ENCODE results near the gene APOE.
"Not testable (repeated sequence)": the region's sequence is repeated elsewhere in the genome, so short reads cannot be mapped to it uniquely, and the experiment has no call there.

APOE gene

DNA sequence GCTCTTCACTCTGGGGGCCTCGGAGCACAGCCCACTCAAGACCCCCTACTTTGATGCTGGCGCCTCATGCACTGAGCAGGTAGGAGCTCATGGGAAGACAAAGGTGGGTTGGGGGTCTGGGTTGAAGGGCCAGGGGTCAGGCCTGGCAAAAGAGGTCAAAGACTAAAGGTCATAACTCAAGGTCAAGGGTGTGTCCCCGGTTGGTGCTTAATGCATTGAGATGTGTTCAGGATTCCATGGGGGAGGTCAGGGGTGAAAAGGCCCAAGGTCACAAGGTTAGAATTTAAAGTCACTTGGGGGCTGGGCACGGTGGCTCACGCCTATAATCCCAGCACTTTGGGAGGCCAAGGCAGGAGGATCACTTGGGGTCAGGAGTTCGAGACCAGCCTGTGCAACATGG lies 19.5 kb upstream of the APOE start:
- no peak for DNase-seq

DNA sequence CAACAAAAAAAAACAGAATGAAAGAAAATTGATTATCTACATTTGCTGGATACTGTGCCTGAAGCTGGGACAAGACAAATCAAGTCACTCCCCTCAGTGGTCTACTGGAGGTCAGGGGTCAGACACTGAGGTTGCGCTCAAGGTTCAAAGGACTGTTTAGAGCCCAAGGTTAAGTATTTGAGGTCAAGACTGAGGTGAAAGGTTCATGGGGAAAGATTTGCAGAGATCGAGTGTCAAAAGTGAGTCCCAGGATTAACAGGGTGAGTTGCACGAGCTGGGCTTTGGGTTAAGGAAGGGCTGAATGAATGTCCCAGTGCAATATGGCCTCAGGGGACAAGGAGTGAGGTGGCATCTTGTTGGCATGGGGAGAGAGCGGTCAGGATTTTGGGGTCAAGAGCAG lies 17.9 kb upstream of the APOE start:
- DNase-seq: no peak

DNA sequence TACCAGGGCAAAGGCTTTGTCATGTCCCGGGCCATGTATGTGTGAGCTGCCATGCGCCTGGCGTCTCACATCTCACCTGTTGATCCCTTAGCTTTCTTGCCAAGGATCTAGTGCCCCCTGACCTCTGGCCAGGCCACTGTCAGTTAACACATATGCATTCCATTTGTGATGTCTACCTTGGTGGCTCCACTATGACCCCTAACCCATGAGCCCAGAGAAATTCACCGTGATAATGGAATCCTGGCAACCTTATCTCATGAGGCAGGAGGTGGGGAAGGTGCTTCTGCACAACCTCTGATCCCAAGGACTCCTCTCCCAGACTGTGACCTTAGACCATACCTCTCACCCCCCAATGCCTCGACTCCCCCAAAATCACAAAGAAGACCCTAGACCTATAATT lies 17.3 kb upstream of the APOE start:
- DNase-seq: not testable (repeated sequence)

DNA sequence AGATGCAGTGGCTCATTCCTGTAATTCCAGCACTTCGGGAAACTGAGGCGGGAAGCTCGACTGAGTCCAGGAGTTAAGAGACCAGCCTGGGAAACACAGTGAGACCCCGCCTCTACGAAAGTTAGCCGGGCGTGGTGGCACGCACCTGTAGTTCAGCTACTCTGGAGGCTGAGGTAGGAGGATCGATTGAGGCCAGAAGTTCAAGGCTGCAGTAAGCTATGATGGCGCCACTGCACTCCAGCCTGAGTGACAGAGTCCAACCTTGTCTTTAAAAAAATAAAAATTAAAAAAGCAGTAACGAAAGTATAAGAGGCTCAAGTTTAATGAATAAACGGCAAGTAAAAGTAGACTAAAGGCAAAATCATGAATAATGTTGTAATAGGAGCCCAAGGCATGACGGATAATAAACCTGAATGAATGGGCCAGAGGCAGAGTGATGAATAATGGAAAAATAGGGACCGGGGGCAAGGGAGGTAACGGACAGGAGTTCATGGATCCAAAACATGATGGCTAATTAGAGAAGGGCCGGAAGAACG lies 15.7 kb upstream of the APOE start:
- no peak for DNase-seq

DNA sequence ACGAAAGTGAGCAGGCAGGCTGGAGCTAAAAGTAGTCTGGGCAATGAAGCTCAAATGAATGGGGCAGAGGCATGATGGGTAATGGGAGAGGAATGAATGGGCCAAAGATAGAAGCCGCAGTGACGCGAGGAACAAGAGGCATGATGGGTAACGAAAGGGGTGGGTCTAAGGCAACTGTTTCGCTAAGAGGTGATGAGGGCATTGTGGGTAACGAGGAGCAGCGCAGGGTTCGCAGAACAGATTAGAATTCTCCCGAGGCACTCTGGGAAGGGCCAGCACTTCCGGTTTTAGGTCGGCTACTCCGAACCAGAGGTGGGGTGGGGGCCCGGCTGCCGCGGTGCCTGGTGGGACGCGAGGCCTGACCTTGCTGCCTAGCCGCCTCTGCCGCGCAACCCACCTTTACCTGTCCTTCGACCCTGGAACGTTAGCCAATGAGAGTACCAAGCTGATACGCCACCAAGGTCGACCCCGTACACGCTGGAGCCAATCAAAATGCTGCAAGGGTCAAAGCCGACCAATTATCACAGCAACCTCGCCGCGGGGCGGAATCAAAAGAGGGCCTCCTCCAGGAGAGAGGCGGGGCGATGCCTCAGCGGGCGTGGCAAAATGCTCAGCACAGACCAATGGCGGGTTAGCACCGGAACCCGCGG lies 15.1 kb upstream of the APOE start:
- peak; percentile 98 for DNase-seq

DNA sequence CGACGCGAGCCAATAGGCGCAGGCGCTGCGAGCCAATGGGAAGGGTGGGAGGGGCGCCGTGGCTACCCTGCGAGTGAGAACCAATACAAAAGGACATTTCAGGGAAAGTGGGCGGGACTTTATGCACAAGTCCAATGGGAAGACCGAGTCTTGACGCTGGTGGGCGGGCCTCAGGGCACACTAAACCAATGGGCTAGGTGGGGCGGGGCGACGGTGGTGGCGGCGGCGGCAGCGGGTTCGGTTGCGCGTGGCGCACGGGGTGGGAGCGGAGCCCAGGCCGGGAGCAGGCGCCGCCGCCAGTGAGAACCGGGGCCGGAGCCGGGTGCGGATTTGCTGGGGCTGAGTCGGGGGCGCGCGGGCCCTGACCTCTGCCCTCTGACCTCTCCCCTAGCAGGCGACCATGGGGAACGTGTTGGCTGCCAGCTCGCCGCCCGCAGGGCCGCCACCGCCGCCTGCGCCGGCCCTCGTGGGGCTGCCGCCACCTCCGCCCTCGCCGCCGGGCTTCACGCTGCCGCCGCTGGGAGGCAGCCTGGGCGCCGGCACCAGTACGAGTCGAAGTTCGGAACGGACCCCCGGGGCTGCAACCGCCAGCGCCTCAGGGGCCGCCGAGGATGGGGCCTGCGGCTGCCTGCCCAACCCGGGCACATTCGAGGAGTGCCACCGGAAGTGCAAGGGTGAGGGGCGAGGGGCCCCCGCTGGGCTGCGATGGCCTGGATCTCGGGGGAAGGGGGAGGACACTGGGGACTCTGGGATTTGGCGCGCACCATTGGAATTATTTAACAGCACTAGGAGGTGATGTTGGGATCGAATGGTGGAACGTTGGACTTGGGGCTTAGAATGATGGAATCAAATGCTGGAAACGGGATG lies 14.3 kb upstream of the APOE start, which contains the start of gene TOMM40:
TOMM40 (plus strand) TSS at position 239 of the 867 bp plus-strand sequence; CDS start at position 401, 162 bp downstream.
- DNase-seq: no peak

DNA sequence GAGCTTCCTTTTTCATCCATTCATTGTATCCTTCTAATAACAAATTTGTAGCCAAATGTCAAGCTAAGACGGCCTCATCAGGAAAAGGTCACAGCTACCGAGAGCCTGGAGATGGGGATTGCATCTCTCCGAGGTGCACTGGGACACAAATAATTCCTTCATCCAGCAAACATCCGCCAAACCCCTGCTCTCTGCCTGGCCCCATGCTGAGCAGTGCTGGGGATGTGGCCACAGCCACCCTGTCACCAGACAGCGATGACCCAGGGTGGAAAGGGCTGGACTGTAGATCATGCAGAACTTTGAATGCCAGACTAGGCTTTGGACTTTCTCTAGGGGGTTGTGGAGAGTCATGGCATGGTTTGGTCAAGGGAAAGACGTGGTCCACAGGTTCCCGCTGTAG lies 12.7 kb upstream of the APOE start:
- no peak for DNase-seq

DNA sequence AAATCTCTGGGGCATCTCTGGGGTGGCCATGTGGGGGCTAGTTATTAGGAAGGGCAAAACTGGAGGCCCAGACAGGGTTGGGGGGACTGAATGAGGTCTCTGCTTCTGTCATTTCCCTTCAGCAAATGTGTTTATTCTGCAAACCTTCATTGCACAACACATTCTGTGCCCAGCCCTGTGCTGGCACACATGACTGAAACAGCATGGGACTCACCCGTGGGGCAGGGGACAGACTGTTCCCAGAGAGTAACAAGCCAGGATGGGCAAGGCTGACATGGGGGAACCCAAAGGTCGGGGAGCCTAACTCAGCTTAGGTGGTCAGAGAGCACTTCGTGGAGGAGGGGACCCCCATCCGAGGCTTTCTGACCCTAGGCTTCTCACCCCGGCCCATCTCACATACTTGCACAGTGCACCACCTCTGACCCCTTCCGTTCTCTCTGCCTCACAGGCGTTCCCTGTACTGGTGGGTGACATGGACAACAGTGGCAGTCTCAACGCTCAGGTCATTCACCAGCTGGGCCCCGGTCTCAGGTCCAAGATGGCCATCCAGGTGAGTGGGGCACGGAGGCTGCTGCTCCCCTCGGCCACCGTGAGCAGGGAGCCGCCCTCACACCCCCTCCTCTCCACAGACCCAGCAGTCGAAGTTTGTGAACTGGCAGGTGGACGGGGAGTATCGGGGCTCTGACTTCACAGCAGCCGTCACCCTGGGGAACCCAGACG lies 12.1 kb upstream of the APOE start:
- DNase-seq: no peak

DNA sequence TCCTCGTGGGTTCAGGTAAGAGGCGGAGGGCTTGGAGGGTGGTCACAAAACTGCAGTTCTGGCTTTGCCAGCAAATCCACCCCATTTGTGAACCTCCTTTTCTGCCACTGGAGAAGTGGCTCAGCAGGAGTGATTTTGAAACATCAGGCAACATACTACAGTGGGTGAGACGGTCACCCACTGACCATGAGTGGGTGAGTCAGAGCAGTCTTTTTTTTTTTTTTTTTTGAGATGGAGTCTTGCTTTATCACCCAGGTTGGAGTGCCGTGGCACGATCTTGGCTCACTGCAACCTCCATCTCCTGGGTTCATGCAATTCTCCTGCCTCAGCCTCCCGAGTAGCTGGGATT lies 11.6 kb upstream of the APOE start:
- no peak for DNase-seq

DNA sequence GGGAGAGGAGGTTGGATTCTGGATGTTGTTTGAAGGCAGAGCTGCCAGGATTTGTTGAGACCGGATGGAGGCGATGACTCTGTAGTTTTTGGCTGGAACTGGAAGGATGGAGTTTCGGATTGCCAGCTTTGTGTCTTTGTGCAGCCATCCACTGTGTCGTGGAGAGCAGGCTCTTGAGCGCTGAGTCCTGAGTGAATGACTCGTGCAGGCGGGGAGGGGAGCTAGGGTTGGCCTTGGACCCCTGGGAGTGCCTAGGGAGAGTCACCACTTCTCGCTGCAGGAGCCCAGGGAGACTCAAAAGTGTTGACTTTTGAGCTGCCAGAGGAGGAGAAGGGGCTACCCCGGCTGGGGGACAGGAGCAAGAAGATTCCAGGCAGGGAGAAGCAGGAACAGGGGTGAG lies 10.7 kb upstream of the APOE start:
- no peak for DNase-seq

DNA sequence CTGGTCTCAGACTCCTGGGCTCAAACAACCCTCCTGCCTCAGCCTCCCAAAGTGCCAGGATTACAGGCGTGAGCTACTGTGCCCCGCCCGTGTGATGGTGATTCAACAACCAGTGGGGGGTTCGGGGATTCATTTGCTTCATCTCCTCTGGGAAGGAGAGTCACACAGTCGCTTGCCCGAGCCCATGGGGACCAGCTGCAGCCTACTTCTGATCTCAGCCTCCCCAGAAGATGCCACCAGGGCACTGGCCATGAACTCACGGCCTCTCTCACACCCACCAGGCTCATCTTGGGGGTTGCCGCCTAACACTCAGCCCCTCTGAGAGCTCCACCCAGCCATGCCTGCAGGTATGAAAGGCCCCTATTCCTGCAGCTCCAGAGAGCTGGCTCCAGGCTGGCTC lies 7.8 kb upstream of the APOE start:
- DNase-seq: no peak

DNA sequence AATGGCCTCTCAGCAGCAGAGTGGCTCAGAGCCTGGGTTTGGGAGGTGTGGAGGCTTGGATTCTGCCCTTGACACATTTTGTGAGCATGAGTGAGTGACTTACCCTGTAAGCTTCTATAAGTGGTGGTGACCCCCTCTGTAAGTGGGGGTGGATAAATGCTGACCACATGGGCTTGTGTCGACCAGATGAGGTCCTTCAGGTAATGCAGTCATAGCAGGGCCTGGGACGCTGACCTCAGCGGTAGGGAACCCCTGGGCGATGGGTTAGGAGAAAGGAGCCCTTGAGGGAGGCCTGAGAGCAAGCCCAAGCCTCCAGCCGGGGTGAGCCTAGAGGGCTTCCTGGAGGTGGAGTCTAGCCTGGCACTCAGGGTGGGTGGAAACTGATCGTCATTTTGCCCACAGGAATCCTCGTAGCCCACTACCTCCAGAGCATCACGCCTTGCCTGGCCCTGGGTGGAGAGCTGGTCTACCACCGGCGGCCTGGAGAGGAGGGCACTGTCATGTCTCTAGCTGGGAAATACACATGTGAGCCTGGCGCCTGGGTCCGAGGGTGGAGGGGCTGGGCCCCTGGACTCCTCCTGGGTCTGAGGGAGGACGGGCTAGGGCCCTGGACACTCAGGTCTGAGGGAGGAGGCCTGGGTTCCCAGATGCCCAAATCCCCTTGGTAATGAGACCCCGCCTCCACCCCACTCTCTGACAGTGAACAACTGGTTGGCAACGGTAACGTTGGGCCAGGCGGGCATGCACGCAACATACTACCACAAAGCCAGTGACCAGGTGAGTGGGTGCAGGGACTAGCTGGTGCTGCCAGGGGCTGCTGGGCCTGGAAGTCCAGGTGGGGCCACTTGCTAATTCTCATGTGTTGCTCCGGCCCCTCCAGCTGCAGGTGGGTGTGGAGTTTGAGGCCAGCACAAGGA lies 5.0 kb upstream of the APOE start:
- no peak for DNase-seq

DNA sequence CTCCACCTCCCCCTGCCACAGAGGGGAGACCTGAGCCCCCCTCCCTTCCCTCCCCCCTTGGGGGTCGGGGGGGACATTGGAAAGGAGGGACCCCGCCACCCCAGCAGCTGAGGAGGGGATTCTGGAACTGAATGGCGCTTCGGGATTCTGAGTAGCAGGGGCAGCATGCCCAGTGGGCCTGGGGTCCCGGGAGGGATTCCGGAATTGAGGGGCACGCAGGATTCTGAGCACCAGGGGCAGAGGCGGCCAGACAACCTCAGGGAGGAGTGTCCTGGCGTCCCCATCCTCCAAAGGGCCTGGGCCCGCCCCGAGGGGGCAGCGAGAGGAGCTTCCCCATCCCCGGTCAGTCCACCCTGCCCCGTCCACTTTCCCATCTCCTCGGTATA lies 2.4 kb upstream of the APOE start:
- DNase-seq: no peak

DNA sequence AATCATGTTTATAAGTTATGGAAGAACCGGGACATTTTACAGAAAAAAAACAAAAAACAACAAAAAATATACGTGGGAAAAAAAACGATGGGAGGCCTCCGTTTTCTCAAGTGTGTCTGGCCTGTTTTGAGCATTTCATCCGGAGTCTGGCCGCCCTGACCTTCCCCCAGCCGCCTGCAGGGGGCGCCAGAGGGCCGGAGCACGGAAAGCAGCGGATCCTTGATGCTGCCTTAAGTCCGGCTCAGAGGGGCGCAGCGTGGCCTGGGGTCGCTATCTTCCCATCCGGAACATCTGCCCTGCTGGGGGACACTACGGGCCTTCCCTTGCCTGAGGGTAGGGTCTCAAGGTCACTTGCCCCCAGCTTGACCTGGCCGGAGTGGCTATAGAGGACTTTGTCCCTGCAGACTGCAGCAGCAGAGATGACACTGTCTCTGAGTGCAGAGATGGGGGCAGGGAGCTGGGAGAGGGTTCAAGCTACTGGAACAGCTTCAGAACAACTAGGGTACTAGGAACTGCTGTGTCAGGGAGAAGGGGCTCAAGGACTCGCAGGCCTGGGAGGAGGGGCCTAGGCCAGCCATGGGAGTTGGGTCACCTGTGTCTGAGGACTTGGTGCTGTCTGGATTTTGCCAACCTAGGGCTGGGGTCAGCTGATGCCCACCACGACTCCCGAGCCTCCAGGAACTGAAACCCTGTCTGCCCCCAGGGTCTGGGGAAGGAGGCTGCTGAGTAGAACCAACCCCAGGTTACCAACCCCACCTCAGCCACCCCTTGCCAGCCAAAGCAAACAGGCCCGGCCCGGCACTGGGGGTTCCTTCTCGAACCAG lies 1.8 kb upstream of the APOE start:
- peak; percentile 34 for DNase-seq

DNA sequence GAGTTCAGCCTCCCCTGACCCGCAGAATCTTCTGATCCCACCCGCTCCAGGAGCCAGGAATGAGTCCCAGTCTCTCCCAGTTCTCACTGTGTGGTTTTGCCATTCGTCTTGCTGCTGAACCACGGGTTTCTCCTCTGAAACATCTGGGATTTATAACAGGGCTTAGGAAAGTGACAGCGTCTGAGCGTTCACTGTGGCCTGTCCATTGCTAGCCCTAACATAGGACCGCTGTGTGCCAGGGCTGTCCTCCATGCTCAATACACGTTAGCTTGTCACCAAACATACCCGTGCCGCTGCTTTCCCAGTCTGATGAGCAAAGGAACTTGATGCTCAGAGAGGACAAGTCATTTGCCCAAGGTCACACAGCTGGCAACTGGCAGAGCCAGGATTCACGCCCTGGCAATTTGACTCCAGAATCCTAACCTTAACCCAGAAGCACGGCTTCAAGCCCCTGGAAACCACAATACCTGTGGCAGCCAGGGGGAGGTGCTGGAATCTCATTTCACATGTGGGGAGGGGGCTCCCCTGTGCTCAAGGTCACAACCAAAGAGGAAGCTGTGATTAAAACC lies 1.1 kb upstream of the APOE start:
- no peak for DNase-seq

DNA sequence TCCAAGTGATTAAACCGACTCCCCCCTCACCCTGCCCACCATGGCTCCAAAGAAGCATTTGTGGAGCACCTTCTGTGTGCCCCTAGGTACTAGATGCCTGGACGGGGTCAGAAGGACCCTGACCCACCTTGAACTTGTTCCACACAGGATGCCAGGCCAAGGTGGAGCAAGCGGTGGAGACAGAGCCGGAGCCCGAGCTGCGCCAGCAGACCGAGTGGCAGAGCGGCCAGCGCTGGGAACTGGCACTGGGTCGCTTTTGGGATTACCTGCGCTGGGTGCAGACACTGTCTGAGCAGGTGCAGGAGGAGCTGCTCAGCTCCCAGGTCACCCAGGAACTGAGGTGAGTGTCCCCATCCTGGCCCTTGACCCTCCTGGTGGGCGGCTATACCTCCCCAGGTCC lies 2.0 kb downstream of the APOE start:
- no peak for DNase-seq

DNA sequence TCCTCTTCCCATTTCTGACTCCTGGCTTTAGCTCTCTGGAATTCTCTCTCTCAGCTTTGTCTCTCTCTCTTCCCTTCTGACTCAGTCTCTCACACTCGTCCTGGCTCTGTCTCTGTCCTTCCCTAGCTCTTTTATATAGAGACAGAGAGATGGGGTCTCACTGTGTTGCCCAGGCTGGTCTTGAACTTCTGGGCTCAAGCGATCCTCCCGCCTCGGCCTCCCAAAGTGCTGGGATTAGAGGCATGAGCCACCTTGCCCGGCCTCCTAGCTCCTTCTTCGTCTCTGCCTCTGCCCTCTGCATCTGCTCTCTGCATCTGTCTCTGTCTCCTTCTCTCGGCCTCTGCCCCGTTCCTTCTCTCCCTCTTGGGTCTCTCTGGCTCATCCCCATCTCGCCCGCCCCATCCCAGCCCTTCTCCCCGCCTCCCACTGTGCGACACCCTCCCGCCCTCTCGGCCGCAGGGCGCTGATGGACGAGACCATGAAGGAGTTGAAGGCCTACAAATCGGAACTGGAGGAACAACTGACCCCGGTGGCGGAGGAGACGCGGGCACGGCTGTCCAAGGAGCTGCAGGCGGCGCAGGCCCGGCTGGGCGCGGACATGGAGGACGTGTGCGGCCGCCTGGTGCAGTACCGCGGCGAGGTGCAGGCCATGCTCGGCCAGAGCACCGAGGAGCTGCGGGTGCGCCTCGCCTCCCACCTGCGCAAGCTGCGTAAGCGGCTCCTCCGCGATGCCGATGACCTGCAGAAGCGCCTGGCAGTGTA lies 2.7 kb downstream of the APOE start:
- DNase-seq: no peak

DNA sequence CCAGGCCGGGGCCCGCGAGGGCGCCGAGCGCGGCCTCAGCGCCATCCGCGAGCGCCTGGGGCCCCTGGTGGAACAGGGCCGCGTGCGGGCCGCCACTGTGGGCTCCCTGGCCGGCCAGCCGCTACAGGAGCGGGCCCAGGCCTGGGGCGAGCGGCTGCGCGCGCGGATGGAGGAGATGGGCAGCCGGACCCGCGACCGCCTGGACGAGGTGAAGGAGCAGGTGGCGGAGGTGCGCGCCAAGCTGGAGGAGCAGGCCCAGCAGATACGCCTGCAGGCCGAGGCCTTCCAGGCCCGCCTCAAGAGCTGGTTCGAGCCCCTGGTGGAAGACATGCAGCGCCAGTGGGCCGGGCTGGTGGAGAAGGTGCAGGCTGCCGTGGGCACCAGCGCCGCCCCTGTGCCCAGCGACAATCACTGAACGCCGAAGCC lies 3.3 kb downstream of the APOE start:
- no peak for DNase-seq

DNA sequence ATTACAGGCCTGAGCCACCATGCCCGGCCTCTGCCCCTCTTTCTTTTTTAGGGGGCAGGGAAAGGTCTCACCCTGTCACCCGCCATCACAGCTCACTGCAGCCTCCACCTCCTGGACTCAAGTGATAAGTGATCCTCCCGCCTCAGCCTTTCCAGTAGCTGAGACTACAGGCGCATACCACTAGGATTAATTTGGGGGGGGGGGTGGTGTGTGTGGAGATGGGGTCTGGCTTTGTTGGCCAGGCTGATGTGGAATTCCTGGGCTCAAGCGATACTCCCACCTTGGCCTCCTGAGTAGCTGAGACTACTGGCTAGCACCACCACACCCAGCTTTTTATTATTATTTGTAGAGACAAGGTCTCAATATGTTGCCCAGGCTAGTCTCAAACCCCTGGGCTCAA lies 4.2 kb downstream of the APOE start:
- no peak for DNase-seq

DNA sequence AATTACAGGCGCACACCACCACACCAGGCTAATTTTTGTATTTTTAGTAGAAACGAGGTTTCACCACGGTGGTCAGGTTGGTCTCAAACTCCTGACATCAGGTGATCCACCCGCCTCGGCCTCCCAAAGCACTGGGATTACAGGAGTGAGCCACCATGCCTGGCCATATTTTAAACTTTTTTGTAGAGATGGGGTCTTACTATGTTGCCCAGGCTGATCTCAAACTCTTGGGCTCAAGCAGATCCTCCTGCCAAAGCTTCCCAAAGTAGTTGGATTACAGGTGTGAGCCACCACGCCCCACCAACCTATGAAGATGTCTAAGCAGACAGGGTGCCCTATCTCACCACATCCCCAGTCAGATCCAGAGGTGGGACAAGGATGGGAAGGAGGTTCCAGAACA lies 6.3 kb downstream of the APOE start:
- not testable (repeated sequence) for DNase-seq

Data from GOT3 (cell line).